ENCODE measurements around the gene TMED9. TPM values are rescaled to one million over a fixed set of nuclear protein-coding genes. Genes with fewer than 3 reads are reported as not detected.

The TMED9 gene
- total and polyA plus RNA-seq, 11 donors, result 46.2 to 321 (median 77.0) TPM

GRCh38 chr5:177602458-177602830, 10.4 kb downstream of the TMED9 start:
- Histone ChIP-seq H3K27ac (no peak overlapping the region), H3K36me3 (peaks cover 0 to 12% (median 4%) of the 10 kb centered on the region in 9 donors), H3K9me3 (no peaks in the 10 kb centered on the region), H3K4me3 (no peak overlapping the region), H3K4me1 (peaks cover 3 to 28% (median 14%) of the 10 kb centered on the region in 12 donors), H3K27me3 (no peaks in the 10 kb centered on the region)
- intact Hi-C loops (cut with DNase I), result loop anchor here in 3 of 10 donors (10.0 kb wide), 2 partner anchors 198 to 462 kb away; partner anchors contain the start of genes F12 (in 1 of the 3) and PFN3 (in 1 of the 3)
- ATAC-seq (no peak), DNase-seq (no peak)
- 91 to 92% (median 92%) methylated on average over 4 of the region's 4 CpGs for WGBS, 4 donors
- TF ChIP-seq CTCF (IDR thresholded peaks at IDR 0.05) (no peak), POLR2A (IDR thresholded peaks at IDR 0.05) (no peak)

- TF ChIP-seq CTCF (IDR thresholded peaks at IDR 0.05) (no peak), POLR2A (IDR thresholded peaks at IDR 0.05) (no peak)
- DNase-seq (no peak), ATAC-seq (no peak)
- intact Hi-C loops (cut with DNase I), result loop anchor here in 3 of 10 donors (10.0 kb wide), 2 partner anchors 199 to 461 kb away; partner anchors contain the start of genes F12 (in 1 of the 3) and PFN3 (in 1 of the 3)
- Histone ChIP-seq H3K27me3 (no peaks in the 10 kb centered on the region), H3K36me3 (peaks cover 0 to 13% (median 4%) of the 10 kb centered on the region in 9 donors), H3K4me1 (peaks cover 3 to 29% (median 16%) of the 10 kb centered on the region in 12 donors), H3K4me3 (no peak overlapping the region), H3K9me3 (no peaks in the 10 kb centered on the region), H3K27ac (no peak overlapping the region)
- WGBS, 4 donors, result 79 to 85% (median 81%) methylated on average over 8 of the region's 8 CpGs
Observed at GRCh38 chr5:177603631-177604030, 11.6 kb downstream of the TMED9 start.

GRCh38 chr5:177604116-177604521, 12.1 kb downstream of the TMED9 start:
- Histone ChIP-seq H3K9me3 (no peaks in the 10 kb centered on the region), H3K36me3 (peaks cover 0 to 18% (median 4%) of the 10 kb centered on the region in 9 donors), H3K4me3 (no peak overlapping the region), H3K27me3 (no peaks in the 10 kb centered on the region), H3K27ac (no peak overlapping the region), H3K4me1 (peaks cover 3 to 27% (median 14%) of the 10 kb centered on the region in 12 donors)
- DNase-seq, result no peak
- WGBS, 4 donors, result 93 to 96% (median 95%) methylated on average over 25 to 27 of the region's 27 CpGs
- TF ChIP-seq POLR2A (IDR thresholded peaks at IDR 0.05) (no peak), CTCF (IDR thresholded peaks at IDR 0.05) (no peak)
- no peak for ATAC-seq
- intact Hi-C loops (cut with DNase I), result loop anchor here in 3 of 10 donors (10.0 kb wide), 2 partner anchors 199 to 461 kb away; partner anchors contain the start of genes F12 (in 1 of the 3) and PFN3 (in 1 of the 3)

GRCh38 chr5:177604656-177605055, 12.7 kb downstream of the TMED9 start:
- ATAC-seq, result no peak
- no peak overlapping the region for H3K27ac ChIP-seq
- 76 to 84% (median 80%) methylated on average over 5 of the region's 5 CpGs for WGBS, 4 donors
- no peaks in the 10 kb centered on the region for H3K27me3 ChIP-seq
- no peak overlapping the region for H3K4me3 ChIP-seq
- no peaks in the 10 kb centered on the region for H3K9me3 ChIP-seq
- intact Hi-C loops (cut with DNase I), result loop anchor here in 3 of 10 donors (10.0 kb wide), 2 partner anchors 200 to 460 kb away; partner anchors contain the start of genes F12 (in 1 of the 3) and PFN3 (in 1 of the 3)
- H3K36me3 ChIP-seq, result peaks cover 0 to 19% (median 4%) of the 10 kb centered on the region in 9 donors
- peaks cover 1 to 24% (median 12%) of the 10 kb centered on the region in 12 donors for H3K4me1 ChIP-seq
- DNase-seq, result no peak
- TF ChIP-seq POLR2A (IDR thresholded peaks at IDR 0.05) (no peak), CTCF (IDR thresholded peaks at IDR 0.05) (no peak)

Measured in heart left ventricle (tissue), 16 donors.